ENCODE data around the gene TTC21B.

TTC21B gene

DNA sequence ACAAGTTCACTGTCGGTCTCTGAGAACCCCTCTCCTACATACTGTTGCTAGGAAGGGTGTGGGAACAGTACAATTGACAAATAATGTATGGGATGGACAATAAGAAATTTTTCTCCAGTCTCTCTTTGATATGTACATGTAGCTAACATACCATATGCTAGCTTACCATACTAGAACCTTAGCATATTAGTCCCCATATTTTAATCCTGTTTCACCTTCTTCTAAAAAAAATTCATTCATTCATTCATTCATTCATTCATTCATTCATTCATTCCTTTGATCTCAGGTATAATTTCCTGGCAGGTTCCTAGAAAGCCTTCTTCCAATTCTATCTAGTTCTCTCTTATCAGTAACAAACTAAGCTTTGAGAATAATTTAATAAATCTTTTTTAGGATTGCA lies 62.2 kb downstream of the TTC21B start:
- TF ChIP-seq, protein P1, sequence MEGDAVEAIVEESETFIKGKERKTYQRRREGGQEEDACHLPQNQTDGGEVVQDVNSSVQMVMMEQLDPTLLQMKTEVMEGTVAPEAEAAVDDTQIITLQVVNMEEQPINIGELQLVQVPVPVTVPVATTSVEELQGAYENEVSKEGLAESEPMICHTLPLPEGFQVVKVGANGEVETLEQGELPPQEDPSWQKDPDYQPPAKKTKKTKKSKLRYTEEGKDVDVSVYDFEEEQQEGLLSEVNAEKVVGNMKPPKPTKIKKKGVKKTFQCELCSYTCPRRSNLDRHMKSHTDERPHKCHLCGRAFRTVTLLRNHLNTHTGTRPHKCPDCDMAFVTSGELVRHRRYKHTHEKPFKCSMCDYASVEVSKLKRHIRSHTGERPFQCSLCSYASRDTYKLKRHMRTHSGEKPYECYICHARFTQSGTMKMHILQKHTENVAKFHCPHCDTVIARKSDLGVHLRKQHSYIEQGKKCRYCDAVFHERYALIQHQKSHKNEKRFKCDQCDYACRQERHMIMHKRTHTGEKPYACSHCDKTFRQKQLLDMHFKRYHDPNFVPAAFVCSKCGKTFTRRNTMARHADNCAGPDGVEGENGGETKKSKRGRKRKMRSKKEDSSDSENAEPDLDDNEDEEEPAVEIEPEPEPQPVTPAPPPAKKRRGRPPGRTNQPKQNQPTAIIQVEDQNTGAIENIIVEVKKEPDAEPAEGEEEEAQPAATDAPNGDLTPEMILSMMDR (IDR thresholded peaks at IDR 0.05; ENCODE audit: low read depth, low read length, missing control alignments) = no peak
- no peak overlapping the region for H3K27ac ChIP-seq
- no peaks in the 10 kb centered on the region for H3K36me3 ChIP-seq (replicated peaks)
- no peak overlapping the region for H3K4me3 ChIP-seq (ENCODE audit: low read depth, low read length)
- H3K27me3 ChIP-seq (replicated peaks) = no peaks in the 10 kb centered on the region
- DNase-seq = no peak
- in situ Hi-C loops (cut with HindIII; ENCODE audit: low pct_ligation_motif_present, low sequenced_read_pairs) = no loop called here

DNA sequence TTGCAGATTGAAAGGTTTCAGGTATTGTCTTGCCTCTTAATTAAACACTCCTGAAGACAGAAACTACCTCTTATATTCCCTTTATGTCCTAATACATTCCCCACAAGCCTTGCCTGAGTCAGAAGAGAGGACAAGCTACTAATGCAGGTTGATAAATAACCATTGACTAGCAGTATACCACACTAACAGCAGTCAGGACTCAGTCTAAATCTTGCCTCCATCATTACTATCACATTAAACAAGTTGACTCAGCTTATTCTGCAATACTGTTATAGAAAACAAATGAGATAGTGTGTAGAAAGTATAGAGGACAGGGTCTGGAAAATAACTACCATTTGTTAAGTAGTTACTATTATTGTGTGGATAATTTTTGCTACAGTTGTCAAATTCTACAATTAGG lies 63.8 kb downstream of the TTC21B start:
- Histone ChIP-seq H3K4me3 (ENCODE audit: low read depth, low read length) (no peak overlapping the region), H3K27ac (no peak overlapping the region), H3K27me3 (replicated peaks) (no peaks in the 10 kb centered on the region), H3K36me3 (replicated peaks) (no peaks in the 10 kb centered on the region)
- TF ChIP-seq, protein P1 (IDR thresholded peaks at IDR 0.05; ENCODE audit: low read depth, low read length, missing control alignments) = no peak
- DNase-seq = no peak
- in situ Hi-C loops (cut with HindIII; ENCODE audit: low pct_ligation_motif_present, low sequenced_read_pairs) = no loop called here

DNA sequence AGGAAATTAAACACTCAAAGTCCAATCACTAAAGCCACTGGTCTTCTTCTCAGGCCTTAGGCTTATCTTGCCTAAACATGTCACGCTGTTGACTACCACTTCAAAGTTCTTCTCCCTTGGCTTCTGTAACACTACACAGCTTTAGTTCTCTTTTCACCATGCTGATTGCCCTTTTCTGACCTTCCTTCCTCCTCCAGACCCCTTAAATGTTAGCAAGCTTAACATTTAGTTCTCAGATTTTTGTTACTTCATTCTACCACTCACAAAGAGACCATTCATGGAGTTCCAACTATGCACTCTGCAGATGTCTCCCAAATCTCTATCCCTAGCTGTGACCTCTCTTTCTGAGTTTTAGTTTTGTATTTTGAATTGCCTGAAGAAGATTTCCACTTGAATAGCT lies 64.4 kb downstream of the TTC21B start:
- DNase-seq = no peak
- Histone ChIP-seq H3K27ac (no peak overlapping the region), H3K27me3 (replicated peaks) (no peaks in the 10 kb centered on the region), H3K4me3 (ENCODE audit: low read depth, low read length) (no peak overlapping the region), H3K36me3 (replicated peaks) (no peaks in the 10 kb centered on the region)
- TF ChIP-seq, protein P1 (IDR thresholded peaks at IDR 0.05; ENCODE audit: low read depth, low read length, missing control alignments) = no peak
- in situ Hi-C loops (cut with HindIII; ENCODE audit: low pct_ligation_motif_present, low sequenced_read_pairs) = no loop called here

DNA sequence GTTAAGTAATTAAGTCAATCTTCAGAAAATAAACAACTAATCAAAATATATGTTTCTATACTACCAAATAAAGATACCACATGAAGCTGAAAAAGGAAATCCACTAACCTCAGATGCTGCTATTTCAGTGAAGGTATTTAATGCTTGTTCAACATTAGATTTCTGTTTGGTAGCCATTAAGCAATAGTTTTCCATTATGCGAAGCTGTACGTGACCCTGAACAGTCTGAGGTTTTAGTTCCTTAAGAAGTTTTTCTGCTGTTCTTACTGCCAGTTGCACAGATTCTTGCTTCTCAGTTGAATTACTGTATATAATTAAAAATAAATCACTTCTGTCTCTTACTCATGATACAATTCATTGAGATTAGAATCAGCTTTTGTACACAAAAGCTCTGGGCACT lies 65.4 kb downstream of the TTC21B start:
- TF ChIP-seq, protein P1 (IDR thresholded peaks at IDR 0.05; ENCODE audit: low read depth, low read length, missing control alignments) = no peak
- Histone ChIP-seq H3K36me3 (replicated peaks) (no peaks in the 10 kb centered on the region), H3K27me3 (replicated peaks) (no peaks in the 10 kb centered on the region), H3K27ac (no peak overlapping the region), H3K4me3 (ENCODE audit: low read depth, low read length) (no peak overlapping the region)
- in situ Hi-C loops (cut with HindIII; ENCODE audit: low pct_ligation_motif_present, low sequenced_read_pairs) = no loop called here
- DNase-seq = no peak

DNA sequence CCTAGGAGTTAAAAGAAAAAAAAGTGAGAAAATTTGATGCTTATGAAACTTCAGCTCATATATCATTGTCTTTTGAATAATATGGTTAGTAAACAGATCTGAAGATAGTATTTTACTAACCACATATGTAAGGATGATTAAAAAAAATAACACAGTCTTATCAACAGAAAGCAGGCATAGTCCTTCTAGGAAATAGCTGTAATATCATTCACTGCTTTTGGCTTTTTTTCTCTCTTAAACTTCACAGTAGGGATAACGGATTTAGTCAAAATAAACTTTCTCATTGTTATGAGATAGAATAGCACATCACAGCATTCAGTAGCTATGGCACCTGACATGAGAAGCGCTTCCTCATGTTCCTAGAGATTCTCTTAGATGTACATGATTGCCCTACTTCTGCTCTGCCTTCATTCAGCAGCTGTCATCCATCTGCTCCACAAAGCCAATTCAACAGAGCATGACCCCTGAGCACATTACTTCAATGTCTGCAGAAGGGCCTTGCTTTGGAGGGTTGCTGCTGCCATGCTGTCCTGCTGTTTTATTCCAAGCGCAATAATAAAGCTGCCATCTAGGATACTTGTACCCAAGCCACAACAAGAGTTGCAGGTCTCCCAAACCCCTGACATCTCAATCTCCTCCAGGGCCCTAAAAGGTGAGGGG lies 67.0 kb downstream of the TTC21B start:
- Histone ChIP-seq H3K27ac (no peak overlapping the region), H3K4me3 (ENCODE audit: low read depth, low read length) (no peak overlapping the region), H3K27me3 (replicated peaks) (no peaks in the 10 kb centered on the region)

More for the DNA sequence above, 67.0 kb downstream of the TTC21B start:
- H3K36me3 ChIP-seq (replicated peaks) = no peaks in the 10 kb centered on the region
- no peak for DNase-seq
- TF ChIP-seq, protein P1 (IDR thresholded peaks at IDR 0.05; ENCODE audit: low read depth, low read length, missing control alignments) = no peak
- in situ Hi-C loops (cut with HindIII; ENCODE audit: low pct_ligation_motif_present, low sequenced_read_pairs) = no loop called here
